Gastrocnemius medialis (tissue), 4 donors: ENCODE results near the gene PPP1R13L. TPM values are rescaled to one million over a fixed set of nuclear protein-coding genes. Genes with fewer than 3 reads are reported as not detected.
A peak's percentile ranks its signal among the peaks of the same experiment; 100 is the strongest.
"Not testable (repeated sequence)": the region's sequence is repeated elsewhere in the genome, so short reads cannot be mapped to it uniquely, and the experiment has no call there.

ENCODE experiments used
- ATAC-seq, 2 donors: fragments of 150-250 bp; one replicate each; pipeline ENCODE4 v1.9.1; 2016
- DNase-seq, 2 donors: peaks; one replicate each; pipeline ENCODE4 v3.0.0-alpha.2; 2019
- H3K27ac ChIP-seq, 4 donors: fragments of 200-600 bp; sonication (generic); 1 replicate in 1 of 4; 2 replicates in 3 of 4; pipeline ENCODE4 v1.5.1; 2016 to 2018; ENCODE audit warnings: mild to moderate bottlenecking in 2 of 4, moderate library complexity in 1 of 4
- H3K27me3 ChIP-seq, 3 donors: fragments of 200-600 bp; sonication (generic) in 2 of 3; 1 replicate in 1 of 3; 2 replicates in 2 of 3; pipeline versions ENCODE4 v1.5.1 to v1.6.0; 2016 to 2019; ENCODE audit warnings: mild to moderate bottlenecking in 1 of 3, moderate library complexity in 1 of 3
- H3K36me3 ChIP-seq, 2 donors: fragments of 200-600 bp; sonication (generic) in 1 of 2; one replicate each; pipeline ENCODE4 v1.5.1; 2017 to 2018
- H3K4me1 ChIP-seq, 2 donors: fragments of 200-600 bp; sonication (generic) in 1 of 2; one replicate each; pipeline ENCODE4 v1.5.1; 2016 to 2017; ENCODE audit warnings: mild to moderate bottlenecking in 2 of 2
- H3K4me3 ChIP-seq, 4 donors: fragments of 200-600 bp; sonication (generic) in 3 of 4; 1 replicate in 1 of 4; 2 replicates in 3 of 4; pipeline ENCODE4 v1.5.1; 2016 to 2019; ENCODE audit warnings: mild to moderate bottlenecking in 2 of 4
- H3K9me3 ChIP-seq, 3 donors: fragments of 200-600 bp; sonication (generic) in 2 of 3; 1 replicate in 1 of 3; 2 replicates in 2 of 3; pipeline ENCODE4 v1.5.1; 2016 to 2019
- POLR2A ChIP-seq, 2 donors: fragments of 450-650 bp; IDR thresholded peaks; one replicate each; pipeline ENCODE4 v1.6.1; 2017; ENCODE audit warnings: antibody characterized with exemption in 2 of 2, mild to moderate bottlenecking in 2 of 2, moderate library complexity in 2 of 2
- in situ Hi-C, 4 donors: fragments of 200-750 bp; cut with MboI; loops; one replicate each; pipeline versions ENCODE4 v1.15.0 to v1.8.0; 2017; ENCODE audit warnings: low sequenced_read_pairs in 4 of 4
- intact Hi-C: fragments of 100-400 bp; cut with DNase I; formaldehyde crosslinking; loops from one replicate; pipeline ENCODE4 v1.15.1; 2023; ENCODE audit warnings: low total_unique reads
- total RNA-seq, 4 donors: library from RNA; depleted of rRNA; stranded (reverse); fragments of >200 nt; gene quantifications; one replicate each; pipeline versions ENCODE4 v1.1.0 to v1.2.3, GENCODE V29; 2016
- TF ChIP-seq, protein P1 (sequence below), 5 experiments: fragments of 450-650 bp in 3 of 5; fragments of 200-600 bp in 2 of 5; sonication (generic) in 2 of 5; IDR thresholded peaks in 4 of 5; conservative IDR thresholded peaks in 1 of 5; 1 replicate in 4 of 5; 2 replicates in 1 of 5; pipeline ENCODE4 v1.5.1; 2016 to 2019; ENCODE audit warnings: antibody characterized with exemption in 5 of 5, mild to moderate bottlenecking in 3 of 5, moderate library complexity in 3 of 5

Gene PPP1R13L
- total RNA-seq, 4 donors from 2014 or later, result 1.1 to 6.9 (median 1.5) TPM

DNA sequence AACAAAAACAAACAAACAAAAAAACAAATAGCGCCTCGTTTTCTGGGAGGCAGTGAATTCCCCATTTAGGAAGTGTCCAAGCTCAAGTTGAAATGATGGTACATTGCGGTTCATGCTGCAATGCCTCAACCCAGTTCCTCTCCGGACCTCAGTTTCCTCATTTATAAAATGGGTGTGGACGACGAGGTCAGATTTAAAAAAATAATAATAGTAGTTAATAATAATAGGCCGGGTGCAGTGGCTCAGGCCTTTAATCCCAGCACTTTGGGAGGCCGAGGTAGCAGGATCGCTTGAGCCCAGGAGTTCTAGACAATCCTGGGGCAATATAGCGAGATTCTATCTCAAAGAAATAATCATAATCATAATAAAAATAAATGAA lies 34.3 kb upstream of the PPP1R13L start:
- no peak for DNase-seq
- no peaks in the 10 kb centered on the region for H3K27me3 ChIP-seq
- peak overlapping the region; percentile 58 to 91 (median 66) for H3K4me3 ChIP-seq
- ATAC-seq, result no peak
- TF ChIP-seq, protein P1, sequence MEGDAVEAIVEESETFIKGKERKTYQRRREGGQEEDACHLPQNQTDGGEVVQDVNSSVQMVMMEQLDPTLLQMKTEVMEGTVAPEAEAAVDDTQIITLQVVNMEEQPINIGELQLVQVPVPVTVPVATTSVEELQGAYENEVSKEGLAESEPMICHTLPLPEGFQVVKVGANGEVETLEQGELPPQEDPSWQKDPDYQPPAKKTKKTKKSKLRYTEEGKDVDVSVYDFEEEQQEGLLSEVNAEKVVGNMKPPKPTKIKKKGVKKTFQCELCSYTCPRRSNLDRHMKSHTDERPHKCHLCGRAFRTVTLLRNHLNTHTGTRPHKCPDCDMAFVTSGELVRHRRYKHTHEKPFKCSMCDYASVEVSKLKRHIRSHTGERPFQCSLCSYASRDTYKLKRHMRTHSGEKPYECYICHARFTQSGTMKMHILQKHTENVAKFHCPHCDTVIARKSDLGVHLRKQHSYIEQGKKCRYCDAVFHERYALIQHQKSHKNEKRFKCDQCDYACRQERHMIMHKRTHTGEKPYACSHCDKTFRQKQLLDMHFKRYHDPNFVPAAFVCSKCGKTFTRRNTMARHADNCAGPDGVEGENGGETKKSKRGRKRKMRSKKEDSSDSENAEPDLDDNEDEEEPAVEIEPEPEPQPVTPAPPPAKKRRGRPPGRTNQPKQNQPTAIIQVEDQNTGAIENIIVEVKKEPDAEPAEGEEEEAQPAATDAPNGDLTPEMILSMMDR (IDR thresholded peaks at IDR 0.05 in 4 of 5, conservative IDR thresholded peaks at IDR 0.05 in 1 of 5), result no peak
- no peak for TF ChIP-seq POLR2A (IDR thresholded peaks at IDR 0.05)
- intact Hi-C loops, result loop anchor here (1.0 kb wide), 1 partner anchor 39 kb away; no protein-coding TSS in a partner anchor
- H3K27ac ChIP-seq, result peak overlapping the region; percentile 89 to 98 (median 98)
- in situ Hi-C loops, result loop anchor here in 3 of 4 donors (5.0 kb wide), 2 partner anchors 38 to 43 kb away; no protein-coding TSS in a partner anchor
- H3K4me1 ChIP-seq, result peaks cover 7 to 17% of the 10 kb centered on the region in 2 donors
- H3K9me3 ChIP-seq, result no peaks in the 10 kb centered on the region
- no peaks in the 10 kb centered on the region for H3K36me3 ChIP-seq

DNA sequence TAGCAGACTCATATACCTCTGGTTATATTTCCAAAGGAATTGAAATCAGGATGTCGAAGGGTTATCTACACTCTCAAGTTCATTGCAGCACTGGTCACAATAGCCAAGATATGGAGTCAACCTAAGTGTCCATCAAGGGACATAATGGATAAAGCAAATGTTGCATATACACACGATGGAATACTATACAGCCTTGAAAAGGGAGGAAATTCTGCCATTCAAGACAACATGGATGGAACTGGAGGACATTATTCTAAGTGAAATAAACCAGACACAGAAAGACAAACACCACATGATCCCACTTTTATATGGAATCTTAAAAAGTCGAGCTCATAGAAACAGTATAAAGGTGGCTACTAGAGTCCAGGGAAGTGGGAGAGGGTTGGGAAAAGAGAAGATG lies 32.5 kb upstream of the PPP1R13L start:
- DNase-seq (no peak), ATAC-seq (no peak)
- H3K27ac ChIP-seq, result no peak overlapping the region
- intact Hi-C loops (no loop called here), in situ Hi-C loops (loop anchor here in 3 of 4 donors (5.0 kb wide), 2 partner anchors 40 to 45 kb away; no protein-coding TSS in a partner anchor)
- no peaks in the 10 kb centered on the region for H3K9me3 ChIP-seq
- no peak for TF ChIP-seq POLR2A (IDR thresholded peaks at IDR 0.05)
- TF ChIP-seq, protein P1 (IDR thresholded peaks at IDR 0.05 in 4 of 5, conservative IDR thresholded peaks at IDR 0.05 in 1 of 5), result no peak
- peaks cover 7% of the 10 kb centered on the region in 2 donors for H3K4me1 ChIP-seq
- H3K36me3 ChIP-seq, result no peaks in the 10 kb centered on the region
- H3K4me3 ChIP-seq, result no peak overlapping the region
- H3K27me3 ChIP-seq, result no peaks in the 10 kb centered on the region

DNA sequence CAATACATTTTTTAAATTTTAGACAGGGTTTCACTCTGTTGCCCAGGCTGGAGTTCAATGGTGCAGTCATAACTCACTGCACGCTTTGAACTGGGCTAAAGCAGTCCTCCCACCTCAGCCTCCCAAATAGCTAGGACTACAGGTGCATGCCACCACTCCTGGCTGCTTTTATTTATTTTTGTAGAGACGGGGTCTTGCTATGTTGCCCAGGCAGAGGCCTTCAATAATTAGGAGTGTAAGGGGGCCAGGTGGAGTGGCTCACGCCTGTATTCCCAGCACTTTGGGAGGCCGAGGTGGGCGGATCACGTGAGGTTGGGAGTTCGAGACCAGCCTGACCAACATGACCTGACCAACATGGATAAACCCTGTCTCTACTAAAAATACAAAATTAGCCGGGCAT lies 27.7 kb upstream of the PPP1R13L start:
- in situ Hi-C loops, ATAC-seq, H3K36me3 ChIP-seq, H3K9me3 ChIP-seq, H3K27ac ChIP-seq, H3K4me3 ChIP-seq, H3K4me1 ChIP-seq, DNase-seq, intact Hi-C loops, H3K27me3 ChIP-seq: not testable (repeated sequence)

DNA sequence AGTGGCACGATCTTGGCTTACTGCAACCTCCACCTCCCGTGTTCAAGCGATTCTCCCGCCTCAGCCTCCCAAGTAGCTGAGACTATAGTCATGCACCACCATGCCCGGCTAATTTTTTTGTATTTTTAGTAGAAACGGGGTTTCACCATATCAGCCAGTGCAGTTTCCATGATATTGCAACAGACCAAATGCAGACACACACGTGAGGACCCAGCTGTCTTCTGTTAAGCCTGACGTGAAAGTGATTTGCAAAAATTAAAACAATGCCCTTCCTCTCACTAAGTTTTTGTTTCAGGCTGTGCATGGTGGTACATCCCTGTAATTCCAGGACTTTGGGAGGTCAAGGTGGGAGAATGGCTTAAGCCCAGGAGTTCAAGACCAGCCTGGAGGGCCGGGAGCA lies 26.1 kb upstream of the PPP1R13L start:
- H3K27me3 ChIP-seq, H3K9me3 ChIP-seq, H3K27ac ChIP-seq, DNase-seq, in situ Hi-C loops, H3K4me3 ChIP-seq, ATAC-seq, H3K36me3 ChIP-seq, intact Hi-C loops, H3K4me1 ChIP-seq: not testable (repeated sequence)

DNA sequence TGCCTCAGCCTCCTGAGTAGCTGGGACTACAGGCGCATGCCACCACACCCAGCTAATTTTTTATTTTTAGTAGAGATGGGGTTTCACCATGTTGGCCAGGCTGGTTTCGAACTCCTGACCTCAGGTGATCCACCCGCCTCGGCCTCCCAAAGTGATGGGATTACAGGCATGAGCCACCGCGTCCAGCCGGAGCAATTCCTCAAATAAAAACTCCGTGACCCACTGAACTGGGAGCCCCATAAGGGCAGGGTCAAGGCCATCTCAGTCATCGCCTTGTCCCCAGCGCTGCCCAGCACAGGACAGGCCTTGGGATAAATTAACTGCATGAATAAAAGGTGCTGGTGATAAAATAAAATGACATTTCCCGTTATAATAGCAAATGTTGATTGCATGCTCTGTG lies 25.0 kb upstream of the PPP1R13L start:
- in situ Hi-C loops, ATAC-seq, H3K4me3 ChIP-seq, DNase-seq, H3K36me3 ChIP-seq, H3K9me3 ChIP-seq, H3K27me3 ChIP-seq: not testable (repeated sequence)
- H3K27ac ChIP-seq, result peak overlapping the region; percentile 87 to 96 (median 92)
- intact Hi-C loops, result loop anchor here (2.0 to 10.0 kb wide), 4 partner anchors 13 to 285 kb away; partner anchors contain the start of gene OPA3
- peaks cover 16 to 17% of the 10 kb centered on the region in 2 donors for H3K4me1 ChIP-seq

DNA sequence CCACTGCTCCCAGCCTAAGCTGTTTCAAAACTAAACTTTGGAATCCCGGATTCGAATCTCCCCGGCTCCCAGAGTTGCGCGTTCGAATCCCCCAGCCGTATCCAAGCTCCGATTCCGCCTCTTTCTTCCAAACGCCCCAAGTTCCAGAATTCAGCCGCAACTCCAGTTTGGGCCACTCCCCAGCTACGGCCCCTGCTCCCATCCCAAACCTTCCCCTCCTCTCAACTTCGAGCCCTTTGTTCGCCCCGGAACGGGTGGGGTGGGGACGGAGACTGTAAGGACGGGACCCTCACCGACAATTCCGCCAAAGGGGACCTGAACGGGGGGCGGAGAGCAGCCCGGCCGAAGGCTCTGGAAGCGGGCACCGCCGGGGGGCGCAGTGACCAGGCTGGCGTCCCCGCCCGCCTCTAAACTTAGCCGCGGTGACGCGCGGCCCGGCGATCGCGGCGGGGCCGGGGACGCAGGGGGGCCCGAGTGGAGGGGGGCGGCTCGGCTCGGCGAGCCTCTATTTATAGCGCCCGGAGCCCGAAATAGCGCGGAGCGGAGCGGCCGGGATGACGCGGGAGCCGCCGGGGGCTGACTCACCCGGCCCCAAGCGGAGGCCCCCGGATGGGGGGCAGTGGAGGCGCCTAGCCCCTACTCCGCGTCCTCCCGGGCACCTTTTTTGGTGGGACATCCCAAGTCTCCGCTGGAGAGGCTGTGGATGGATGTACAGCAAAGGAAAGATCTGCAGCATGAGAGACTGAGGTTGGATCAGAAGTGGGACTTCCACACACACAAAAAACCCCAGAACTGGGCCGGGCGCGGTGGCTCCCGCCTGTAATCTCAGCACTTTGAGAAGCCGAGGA lies 23.7 kb upstream of the PPP1R13L start:
- intact Hi-C loops, result loop anchor here (2.0 to 10.0 kb wide), 4 partner anchors 14 to 286 kb away; partner anchors contain the start of gene OPA3
- peak; percentile 34 to 74 for DNase-seq

More for the DNA sequence above, 23.7 kb upstream of the PPP1R13L start:
- TF ChIP-seq, protein P1 (IDR thresholded peaks at IDR 0.05 in 4 of 5, conservative IDR thresholded peaks at IDR 0.05 in 1 of 5), result peak; percentile 32 to 60 (median 51)
- TF ChIP-seq POLR2A (IDR thresholded peaks at IDR 0.05), result peak; percentile 67 to 81
- Histone ChIP-seq H3K36me3 (no peaks in the 10 kb centered on the region), H3K27me3 (no peaks in the 10 kb centered on the region), H3K27ac (peak overlapping the region; percentile 87 to 96 (median 92)), H3K9me3 (no peaks in the 10 kb centered on the region), H3K4me1 (peaks cover 25 to 27% of the 10 kb centered on the region in 2 donors), H3K4me3 (peak overlapping the region; percentile 61 to 87 (median 62))
- peak; percentile 34 to 36 for ATAC-seq
- in situ Hi-C loops, result no loop called here
